Body of pancreas (tissue), 4 donors: ENCODE results near the gene HOXA6.

Experiments used
- CTCF ChIP-seq, 7 experiments: fragments of 450-650 bp in 4 of 7; fragments of 200-600 bp in 3 of 7; sonication (generic) in 3 of 7; IDR thresholded peaks; one replicate each; pipeline ENCODE4 v1.5.1; 2016 to 2019; ENCODE audit warnings: antibody characterized with exemption in 7 of 7
- POLR2A ChIP-seq, 3 donors: fragments of 450-650 bp; IDR thresholded peaks; one replicate each; pipeline ENCODE4 v1.6.1; 2016; ENCODE audit warnings: antibody characterized with exemption in 3 of 3, mild to moderate bottlenecking in 2 of 3

- no peak for TF ChIP-seq CTCF (IDR thresholded peaks at IDR 0.05)
- TF ChIP-seq POLR2A (IDR thresholded peaks at IDR 0.05) = no peak
Observed at GRCh38 chr7:27184337-27185012, 36.9 kb upstream of the HOXA6 start.
